Epithelial cell of prostate (primary cell): ENCODE measurements around the gene AGPAT3.

Experiments
- DNase-seq: peaks from one replicate; pipeline ENCODE4 v3.0.0-alpha.2; 2011; ENCODE audit warnings: low read depth, low spot score
- H3K27ac ChIP-seq: fragments of 450-650 bp; 2 replicates; pipeline ENCODE4 v1.5.1; 2017; ENCODE audit warnings: mild to moderate bottlenecking

The AGPAT3 gene

DNA sequence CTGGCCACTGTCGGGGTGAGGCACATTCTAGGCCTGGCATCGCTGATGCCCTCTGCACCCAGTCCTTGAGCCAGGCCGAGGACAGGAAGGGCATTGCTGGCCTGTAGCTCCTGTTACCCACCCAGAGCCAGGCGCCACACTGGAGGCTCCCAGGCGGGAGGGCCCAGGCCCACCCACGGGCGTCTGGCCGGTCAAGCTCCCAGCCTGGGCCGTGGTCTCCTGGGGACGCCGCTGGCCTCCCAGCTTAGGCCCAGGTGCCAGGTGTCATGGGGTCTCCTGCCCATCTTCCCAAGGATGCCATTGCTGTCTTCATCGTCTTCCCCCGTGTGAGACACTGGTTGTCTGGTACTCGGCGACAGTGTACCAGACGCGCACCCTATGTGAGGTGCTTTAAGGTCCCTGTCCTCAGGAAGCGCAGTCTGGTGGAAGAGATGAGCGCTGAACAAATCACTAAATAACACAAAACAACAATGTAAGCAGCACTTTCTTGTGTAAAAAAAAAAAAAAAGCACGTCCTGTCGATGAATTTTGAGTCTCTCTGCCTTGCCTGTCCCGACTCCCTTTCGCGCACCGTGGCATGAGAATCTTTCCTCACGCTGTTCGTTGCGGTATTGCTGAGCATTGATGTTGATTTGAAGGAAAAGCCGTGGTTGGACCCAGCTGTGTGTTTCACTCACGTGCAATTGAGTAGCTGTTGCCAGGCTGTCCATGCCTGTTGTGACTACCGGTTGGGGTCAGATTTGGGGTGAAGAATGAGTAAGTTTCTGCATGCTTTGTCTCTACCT is 120.1 kb downstream of the AGPAT3 start:
- no peak for DNase-seq
- no peak overlapping the region for H3K27ac ChIP-seq

GRCh38 chr21:43985690-43986251 is 120.7 kb downstream of the AGPAT3 start:
- H3K27ac ChIP-seq = no peak overlapping the region

GRCh38 chr21:43986544-43987451 is 121.8 kb downstream of the AGPAT3 start:
- DNase-seq = no peak
- no peak overlapping the region for H3K27ac ChIP-seq

More at GRCh38 chr21:43985690-43986251, 120.7 kb downstream of the AGPAT3 start:
- DNase-seq = no peak

GRCh38 chr21:43987509-43987908 is 122.5 kb downstream of the AGPAT3 start:
- DNase-seq = no peak
- no peak overlapping the region for H3K27ac ChIP-seq

GRCh38 chr21:43988016-43988415 is 123.0 kb downstream of the AGPAT3 start:
- DNase-seq = no peak
- H3K27ac ChIP-seq = no peak overlapping the region

GRCh38 chr21:43988506-43989230 is 123.6 kb downstream of the AGPAT3 start:
- no peak for DNase-seq
- H3K27ac ChIP-seq = no peak overlapping the region

DNA sequence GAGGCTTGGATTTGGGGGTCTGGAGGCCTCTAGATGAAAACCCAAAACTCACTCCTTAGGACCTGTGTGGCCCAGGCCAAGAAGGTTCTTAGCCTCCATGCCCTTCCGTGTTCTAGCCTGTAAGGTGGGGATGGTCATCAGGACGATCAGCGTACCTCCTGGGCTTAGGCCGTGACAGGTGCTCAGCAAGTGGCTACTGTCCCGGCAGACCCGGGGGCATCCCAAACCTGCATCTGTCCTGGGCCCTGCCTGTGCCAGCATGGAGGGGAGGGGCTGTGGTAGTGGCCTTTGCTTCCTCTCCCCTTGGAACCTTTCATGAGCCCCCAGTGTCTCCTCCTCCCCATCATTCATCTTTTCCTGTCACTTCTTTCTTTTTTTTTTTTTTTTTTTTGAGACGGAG is 124.4 kb downstream of the AGPAT3 start:
- no peak for DNase-seq
- H3K27ac ChIP-seq = no peak overlapping the region

DNA sequence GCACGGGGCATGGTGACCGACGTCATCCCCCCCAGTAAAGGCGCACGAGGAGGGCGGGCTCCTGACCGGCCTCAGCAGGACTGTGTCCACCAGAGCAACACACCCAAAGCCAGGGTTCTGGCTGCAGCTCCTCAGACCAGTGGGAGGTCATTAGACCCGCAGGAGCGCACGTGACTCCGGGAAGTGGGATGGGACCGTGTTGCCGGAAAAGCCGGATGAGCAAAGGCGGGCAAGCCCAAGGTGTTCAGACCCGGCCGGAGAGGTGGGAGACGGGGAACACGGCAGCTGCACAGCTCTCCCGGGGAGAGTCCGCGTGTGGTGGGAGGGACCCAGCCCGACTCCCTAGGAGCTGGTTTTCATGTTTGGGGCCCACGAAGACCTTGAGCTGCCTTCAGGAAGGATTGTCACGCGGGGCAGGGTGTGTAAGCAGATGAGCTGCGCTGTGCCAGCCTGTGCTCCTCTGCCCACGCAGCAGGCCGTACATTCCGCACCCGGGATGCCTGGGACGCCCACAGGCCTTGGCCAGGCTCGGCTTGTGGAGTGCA is 126.5 kb downstream of the AGPAT3 start:
- H3K27ac ChIP-seq = no peak overlapping the region
- DNase-seq = no peak

GRCh38 chr21:43992121-43992520 is 127.1 kb downstream of the AGPAT3 start:
- H3K27ac ChIP-seq = no peak overlapping the region
- no peak for DNase-seq

GRCh38 chr21:43993420-43993934 is 128.5 kb downstream of the AGPAT3 start:
- no peak for DNase-seq
- H3K27ac ChIP-seq = no peak overlapping the region

DNA sequence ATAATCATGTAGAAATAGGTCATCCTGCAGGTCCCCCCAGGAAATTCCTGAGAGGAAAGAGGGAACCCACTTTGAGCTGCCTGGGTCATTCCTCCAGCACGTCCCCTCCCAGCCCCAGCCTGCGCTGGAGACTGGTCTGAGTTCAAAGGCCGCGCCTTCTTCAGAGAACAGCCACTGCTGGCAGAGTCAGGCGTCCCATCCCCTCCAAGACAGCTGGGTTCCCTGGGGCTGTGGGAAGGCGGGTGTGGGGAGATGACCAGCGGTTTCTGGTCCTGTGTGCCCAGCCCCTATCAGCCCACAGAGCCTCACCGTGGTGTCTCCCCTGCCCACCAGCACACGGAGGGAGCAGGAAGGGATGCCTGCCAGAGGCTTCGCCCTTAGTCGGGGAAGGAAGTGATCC is 129.1 kb downstream of the AGPAT3 start:
- no peak for DNase-seq
- no peak overlapping the region for H3K27ac ChIP-seq

GRCh38 chr21:43994646-43995045 is 129.6 kb downstream of the AGPAT3 start:
- no peak overlapping the region for H3K27ac ChIP-seq
- DNase-seq = no peak

DNA sequence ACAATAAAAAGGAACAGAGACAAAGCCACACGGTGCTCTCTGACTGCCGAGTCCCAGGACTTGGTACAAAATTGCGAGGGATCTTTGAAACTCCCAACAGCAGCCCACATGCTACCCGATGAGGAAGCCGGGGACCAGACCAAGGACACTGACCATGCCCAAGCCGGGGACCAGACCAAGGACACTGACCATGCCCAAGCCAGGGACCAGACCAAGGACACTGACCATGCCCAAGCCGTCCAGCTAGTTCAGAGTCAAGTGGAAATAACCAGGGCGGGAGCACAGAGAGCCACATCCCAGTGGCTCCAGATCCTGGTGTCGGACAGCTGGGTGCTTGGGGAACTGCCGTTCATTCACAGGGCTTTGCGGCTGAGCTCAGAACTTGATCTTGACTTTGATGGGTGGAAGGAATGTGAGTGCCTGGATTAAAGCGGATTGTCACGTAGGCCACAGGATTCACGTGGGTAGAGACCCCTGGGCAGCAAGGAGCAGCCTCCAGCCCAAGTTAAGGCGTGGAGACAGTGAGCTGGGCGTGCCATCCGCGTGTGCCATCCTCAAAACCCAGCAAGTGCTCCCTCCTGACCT is 130.6 kb downstream of the AGPAT3 start:
- no peak overlapping the region for H3K27ac ChIP-seq

DNA sequence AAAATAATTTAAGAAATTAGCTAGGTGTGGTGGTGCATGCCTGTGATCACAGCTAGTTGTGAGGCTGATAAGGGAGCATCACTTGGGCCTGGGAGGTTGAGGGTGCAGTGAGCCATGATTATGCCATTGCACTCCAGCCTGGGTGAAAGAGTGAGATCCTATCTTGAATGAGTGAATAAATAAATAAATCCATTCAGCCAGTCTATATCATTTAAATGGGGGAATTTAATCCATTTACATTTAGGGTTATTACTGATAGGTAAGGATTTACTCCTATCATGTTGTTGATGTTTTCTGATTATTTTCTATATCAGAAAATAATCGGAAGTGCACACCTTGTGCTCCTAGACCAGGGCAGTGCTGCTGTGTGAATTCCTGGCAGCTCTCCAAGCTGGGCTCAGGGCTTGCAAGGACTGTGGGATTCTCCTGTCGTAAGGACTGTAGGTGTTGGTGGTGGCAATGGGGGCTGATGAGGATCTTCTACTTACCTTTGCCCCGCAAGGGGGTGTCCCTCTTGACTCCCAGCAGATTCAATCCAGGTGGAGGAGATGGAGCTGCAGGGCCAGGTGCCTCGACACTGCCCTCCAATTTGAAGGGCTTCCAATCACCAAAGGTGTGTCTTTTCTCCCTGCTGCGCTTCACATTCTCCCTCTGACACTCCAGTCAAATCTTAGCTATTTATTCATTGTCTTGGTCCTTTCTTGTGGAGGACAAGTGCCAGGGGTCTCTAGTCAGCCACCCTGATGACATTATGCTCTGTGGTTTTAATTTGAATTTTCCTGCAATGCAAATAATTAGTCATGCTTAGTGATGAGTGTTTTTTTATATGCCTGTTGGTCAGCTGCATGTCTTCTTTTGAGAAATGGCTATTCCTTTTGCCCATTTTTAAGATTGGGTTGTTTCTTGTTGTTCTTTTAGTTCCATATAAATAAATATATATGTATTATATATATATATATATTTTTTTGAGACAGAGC is 133.0 kb downstream of the AGPAT3 start:
- DNase-seq = no peak
- no peak overlapping the region for H3K27ac ChIP-seq

More for the DNA sequence above, 130.6 kb downstream of the AGPAT3 start:
- DNase-seq = no peak

- no peak overlapping the region for H3K27ac ChIP-seq
- no peak for DNase-seq
These were observed 135.3 kb downstream of the AGPAT3 start for GRCh38 chr21:44000360-44000759.

GRCh38 chr21:44002511-44002910 is 137.5 kb downstream of the AGPAT3 start:
- DNase-seq = no peak
- no peak overlapping the region for H3K27ac ChIP-seq

- DNase-seq = no peak
These were observed 138.4 kb downstream of the AGPAT3 start for GRCh38 chr21:44003307-44003966.

GRCh38 chr21:44005071-44005470 is 140.0 kb downstream of the AGPAT3 start:
- no peak for DNase-seq

More at GRCh38 chr21:44003307-44003966, 138.4 kb downstream of the AGPAT3 start:
- H3K27ac ChIP-seq = no peak overlapping the region

More at GRCh38 chr21:44005071-44005470, 140.0 kb downstream of the AGPAT3 start:
- H3K27ac ChIP-seq = no peak overlapping the region
